ENCODE measurements around the gene PHPT1.

PHPT1 gene

DNA sequence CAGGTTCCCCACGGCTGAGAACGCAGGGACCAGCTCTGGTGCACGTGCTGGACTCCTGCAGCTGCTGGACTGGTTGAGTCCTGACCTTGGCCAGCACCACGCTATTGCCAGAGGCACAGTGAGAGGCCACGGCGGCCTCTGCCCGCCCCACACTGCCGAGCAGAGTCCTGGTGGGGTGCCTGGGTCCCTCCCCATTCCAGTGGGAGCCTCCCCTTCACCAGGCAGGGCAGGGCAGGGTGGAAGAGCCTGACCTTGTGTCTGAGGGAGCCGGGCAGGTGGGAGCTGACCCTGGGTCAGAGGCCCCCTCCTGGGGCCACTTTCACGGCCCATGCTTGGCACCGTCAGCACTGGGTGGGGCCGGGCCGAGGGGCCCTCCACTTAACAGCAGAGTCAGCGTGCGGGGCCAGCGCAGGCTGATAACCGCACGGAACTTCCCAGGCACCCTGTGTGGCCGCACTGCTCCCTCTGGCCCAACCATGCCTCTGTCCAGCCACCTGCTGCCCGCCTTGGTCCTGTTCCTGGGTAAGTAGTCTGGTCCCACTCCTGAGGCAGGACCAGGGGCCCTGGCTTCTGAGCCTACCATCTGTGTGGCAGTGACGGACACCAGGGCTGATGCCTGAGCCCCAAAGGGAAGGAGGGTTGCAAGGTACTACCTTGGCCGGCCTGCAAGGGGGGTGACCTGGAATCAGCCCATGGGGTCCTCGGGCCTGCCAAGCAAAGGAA lies 2.9 kb downstream of the PHPT1 start, which contains the start of gene MAMDC4:
Gene MAMDC4 (plus strand): TSS at position 406 of the 723 bp plus-strand sequence. CDS start 71 bp downstream, at position 477.
- H4K91ac ChIP-seq (ENCODE audit: low read depth, low read length, poor library complexity), result no peak within 1 kb of the TSS
- H3K79me1 ChIP-seq (ENCODE audit: low read depth, low read length), result peaks cover 14% of the 10 kb centered on the region
- no CpG with 5 or more reads among the region's 23 CpGs for WGBS, 2 donors (ENCODE audit: extremely low coverage in 2 of 2, insufficient read length in 2 of 2, insufficient replicate concordance in 1 of 2)

DNA sequence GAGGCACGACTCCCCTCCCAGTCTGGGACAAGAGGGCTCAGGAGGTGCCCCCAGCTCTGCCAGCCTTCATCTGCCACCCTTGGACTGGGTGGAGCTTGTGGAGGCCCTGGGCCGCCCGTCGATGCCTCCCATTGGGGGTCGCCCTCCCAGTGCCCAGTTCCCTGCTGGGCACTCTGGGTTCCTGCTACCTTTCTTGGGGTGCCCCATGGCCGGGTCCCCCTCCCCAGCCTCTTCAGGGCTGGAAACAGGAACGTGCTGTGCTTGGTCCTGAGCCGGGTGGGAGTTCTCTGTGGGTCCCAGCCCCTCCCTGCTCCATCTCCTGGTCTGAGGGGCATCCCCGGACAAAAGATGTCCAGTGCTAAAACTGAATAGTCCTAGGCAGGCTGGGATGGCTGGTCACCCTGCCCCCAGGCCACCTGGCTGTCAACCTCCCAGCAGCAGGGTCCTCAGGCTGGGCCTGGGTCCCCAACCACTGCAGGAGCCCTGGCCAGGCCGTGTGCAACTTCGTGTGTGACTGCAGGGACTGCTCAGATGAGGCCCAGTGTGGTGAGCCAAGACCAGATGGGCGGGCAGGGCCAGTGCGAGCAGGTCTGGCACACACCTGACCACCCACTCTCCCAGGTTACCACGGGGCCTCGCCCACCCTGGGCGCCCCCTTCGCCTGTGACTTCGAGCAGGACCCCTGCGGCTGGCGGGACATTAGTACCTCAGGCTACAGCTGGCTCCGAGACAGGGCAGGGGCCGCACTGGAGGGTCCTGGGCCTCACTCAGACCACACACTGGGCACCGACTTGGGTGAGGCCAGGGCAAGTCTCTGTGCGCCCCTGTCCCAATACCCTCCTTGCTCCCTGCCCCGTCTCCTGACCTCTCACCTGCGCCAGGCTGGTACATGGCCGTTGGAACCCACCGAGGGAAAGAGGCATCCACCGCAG lies 3.7 kb downstream of the PHPT1 start:
- Histone ChIP-seq H3K9ac (ENCODE audit: low read depth, low read length, poor library complexity) (no peak overlapping the region), H3K4ac (ENCODE audit: low read length) (no peak overlapping the region), H2BK12ac (ENCODE audit: low read length) (no peak overlapping the region), H3K14ac (ENCODE audit: low read length) (no peak overlapping the region), H2AK5ac (ENCODE audit: low read depth, low read length) (peak overlapping the region; percentile 79), H2BK120ac (ENCODE audit: low read depth, low read length) (no peak overlapping the region), H3K4me2 (ENCODE audit: insufficient read depth, low read length, poor library complexity, severe bottlenecking) (no peak overlapping the region), H3K4me1 (ENCODE audit: control insufficient read depth in 2 of 2, insufficient read depth in 1 of 2, low read depth in 1 of 2, low read length in 2 of 2) (peaks cover 9% of the 10 kb centered on the region in 2 donors), H3K27ac (replicated peaks; ENCODE audit: low read length) (no peak overlapping the region), H3K18ac (ENCODE audit: low read length) (peak overlapping the region; percentile 19), H4K8ac (ENCODE audit: low read depth, low read length) (no peak overlapping the region), H3K36me3 (replicated peaks in 1 of 2; ENCODE audit: control insufficient read depth in 2 of 2, insufficient read depth in 2 of 2, low read length in 2 of 2) (peaks cover 16 to 30% of the 10 kb centered on the region in 2 donors), H4K91ac (ENCODE audit: low read depth, low read length, poor library complexity) (no peak overlapping the region), H2AFZ (ENCODE audit: low read length) (no peak overlapping the region), H3K9me3 (replicated peaks in 1 of 2; ENCODE audit: control insufficient read depth in 2 of 2, insufficient read depth in 1 of 2, low read depth in 1 of 2, low read length in 2 of 2) (no peaks in the 10 kb centered on the region), H3K79me1 (ENCODE audit: low read depth, low read length) (peaks cover 16% of the 10 kb centered on the region), H2BK5ac (ENCODE audit: low read length) (peak overlapping the region; percentile 84), H3K4me3 (ENCODE audit: low read length in 2 of 2) (peak overlapping the region in 1 of 2 donors; percentile 31), H2BK15ac (ENCODE audit: low read length) (no peak overlapping the region), H3K27me3 (ENCODE audit: control insufficient read depth in 3 of 3, insufficient read depth in 3 of 3, low read depth in 1 of 3, low read length in 3 of 3) (no peaks in the 10 kb centered on the region), H3K23ac (ENCODE audit: low read depth, low read length, poor library complexity) (peak overlapping the region; percentile 5)
- DNase-seq (ENCODE audit: low spot score), result no peak
- WGBS, 2 donors (ENCODE audit: extremely low coverage in 2 of 2, insufficient read length in 2 of 2, insufficient replicate concordance in 1 of 2), result no CpG with 5 or more reads among the region's 29 CpGs

More for the DNA sequence above, 2.9 kb downstream of the PHPT1 start, which contains the start of gene MAMDC4:
- H3K4me1 ChIP-seq (ENCODE audit: control insufficient read depth in 2 of 2, insufficient read depth in 1 of 2, low read depth in 1 of 2, low read length in 2 of 2), result peaks cover 9 to 11% of the 10 kb centered on the region in 2 donors
- H3K4me3 ChIP-seq (ENCODE audit: low read length in 2 of 2), result peak within 1 kb of the TSS; percentile 4 to 31
- no peak within 1 kb of the TSS for H3K27ac ChIP-seq (replicated peaks; ENCODE audit: low read length)
- peak within 1 kb of the TSS; percentile 23 for H3K23ac ChIP-seq (ENCODE audit: low read depth, low read length, poor library complexity)
- H2BK5ac ChIP-seq (ENCODE audit: low read length), result peak within 1 kb of the TSS; percentile 84
- H3K18ac ChIP-seq (ENCODE audit: low read length), result peak within 1 kb of the TSS; percentile 19
- H3K9ac ChIP-seq (ENCODE audit: low read depth, low read length, poor library complexity), result peak within 1 kb of the TSS; percentile 70
- no peak within 1 kb of the TSS for H2AFZ ChIP-seq (ENCODE audit: low read length)
- no peak for DNase-seq (ENCODE audit: low spot score)
- H2AK5ac ChIP-seq (ENCODE audit: low read depth, low read length), result peak within 1 kb of the TSS; percentile 79
- H3K9me3 ChIP-seq (replicated peaks in 1 of 2; ENCODE audit: control insufficient read depth in 2 of 2, insufficient read depth in 1 of 2, low read depth in 1 of 2, low read length in 2 of 2), result no peaks in the 10 kb centered on the region
- no peak within 1 kb of the TSS for H3K14ac ChIP-seq (ENCODE audit: low read length)
- no peak within 1 kb of the TSS for H2BK12ac ChIP-seq (ENCODE audit: low read length)
- H4K8ac ChIP-seq (ENCODE audit: low read depth, low read length), result peak within 1 kb of the TSS; percentile 95
- no peaks in the 10 kb centered on the region for H3K27me3 ChIP-seq (ENCODE audit: control insufficient read depth in 3 of 3, insufficient read depth in 3 of 3, low read depth in 1 of 3, low read length in 3 of 3)
- H3K4ac ChIP-seq (ENCODE audit: low read length), result no peak within 1 kb of the TSS
- H3K36me3 ChIP-seq (replicated peaks in 1 of 2; ENCODE audit: control insufficient read depth in 2 of 2, insufficient read depth in 2 of 2, low read length in 2 of 2), result peaks cover 16 to 30% of the 10 kb centered on the region in 2 donors
- no peak within 1 kb of the TSS for H3K4me2 ChIP-seq (ENCODE audit: insufficient read depth, low read length, poor library complexity, severe bottlenecking)
- H2BK15ac ChIP-seq (ENCODE audit: low read length), result no peak within 1 kb of the TSS
- H2BK120ac ChIP-seq (ENCODE audit: low read depth, low read length), result no peak within 1 kb of the TSS

DNA sequence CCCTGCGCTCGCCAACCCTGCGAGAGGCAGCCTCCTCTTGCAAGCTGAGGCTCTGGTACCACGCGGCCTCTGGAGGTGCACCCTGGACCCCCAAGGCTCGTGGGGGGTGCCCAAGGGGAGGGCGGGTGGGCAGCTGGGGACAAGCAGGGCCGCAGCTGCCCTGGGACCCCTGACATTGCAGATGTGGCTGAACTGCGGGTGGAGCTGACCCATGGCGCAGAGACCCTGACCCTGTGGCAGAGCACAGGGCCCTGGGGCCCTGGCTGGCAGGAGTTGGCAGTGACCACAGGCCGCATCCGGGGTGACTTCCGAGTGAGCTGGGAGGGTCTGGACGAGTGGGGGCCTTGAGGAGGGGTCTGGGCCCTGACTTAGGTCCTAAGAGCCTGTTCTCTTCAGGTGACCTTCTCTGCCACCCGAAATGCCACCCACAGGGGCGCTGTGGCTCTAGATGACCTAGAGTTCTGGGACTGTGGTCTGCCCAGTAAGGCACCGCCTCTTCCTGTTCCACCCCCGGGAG lies 4.4 kb downstream of the PHPT1 start:
- Histone ChIP-seq H3K36me3 (replicated peaks in 1 of 2; ENCODE audit: control insufficient read depth in 2 of 2, insufficient read depth in 2 of 2, low read length in 2 of 2) (peaks cover 19 to 30% of the 10 kb centered on the region in 2 donors), H2BK5ac (ENCODE audit: low read length) (no peak overlapping the region), H3K4me1 (ENCODE audit: control insufficient read depth in 2 of 2, insufficient read depth in 1 of 2, low read depth in 1 of 2, low read length in 2 of 2) (peaks cover 9% of the 10 kb centered on the region in 2 donors), H2BK120ac (ENCODE audit: low read depth, low read length) (no peak overlapping the region), H2AK5ac (ENCODE audit: low read depth, low read length) (no peak overlapping the region), H3K4ac (ENCODE audit: low read length) (no peak overlapping the region), H4K91ac (ENCODE audit: low read depth, low read length, poor library complexity) (no peak overlapping the region), H3K14ac (ENCODE audit: low read length) (no peak overlapping the region), H3K27me3 (ENCODE audit: control insufficient read depth in 3 of 3, insufficient read depth in 3 of 3, low read depth in 1 of 3, low read length in 3 of 3) (no peaks in the 10 kb centered on the region), H3K4me2 (ENCODE audit: insufficient read depth, low read length, poor library complexity, severe bottlenecking) (no peak overlapping the region), H3K18ac (ENCODE audit: low read length) (no peak overlapping the region), H3K79me1 (ENCODE audit: low read depth, low read length) (peaks cover 13% of the 10 kb centered on the region), H3K23ac (ENCODE audit: low read depth, low read length, poor library complexity) (no peak overlapping the region), H3K9ac (ENCODE audit: low read depth, low read length, poor library complexity) (no peak overlapping the region), H2BK15ac (ENCODE audit: low read length) (no peak overlapping the region), H3K27ac (replicated peaks; ENCODE audit: low read length) (no peak overlapping the region), H2AFZ (ENCODE audit: low read length) (no peak overlapping the region), H3K4me3 (ENCODE audit: low read length in 2 of 2) (no peak overlapping the region), H4K8ac (ENCODE audit: low read depth, low read length) (no peak overlapping the region), H2BK12ac (ENCODE audit: low read length) (no peak overlapping the region), H3K9me3 (replicated peaks in 1 of 2; ENCODE audit: control insufficient read depth in 2 of 2, insufficient read depth in 1 of 2, low read depth in 1 of 2, low read length in 2 of 2) (no peaks in the 10 kb centered on the region)
- DNase-seq (ENCODE audit: low spot score), result no peak
- WGBS, 2 donors (ENCODE audit: extremely low coverage in 2 of 2, insufficient read length in 2 of 2, insufficient replicate concordance in 1 of 2), result no CpG with 5 or more reads among the region's 18 CpGs

Measured in neuronal stem cell (in vitro differentiated cells).